ENCODE measurements around the gene EPHB4. TPM values are rescaled to one million over a fixed set of nuclear protein-coding genes. Genes with fewer than 3 reads are reported as not detected.
"Not testable (repeated sequence)": the region's sequence is repeated elsewhere in the genome, so short reads cannot be mapped to it uniquely, and the experiment has no call there.

EPHB4 gene
- total RNA-seq, 1 experiment from 2014 or later = 236 TPM

GRCh38 chr7:100822236-100823139 lies 4.8 kb downstream of the EPHB4 start:
- DNase-seq (ENCODE audit: low spot score) = no peak

DNA sequence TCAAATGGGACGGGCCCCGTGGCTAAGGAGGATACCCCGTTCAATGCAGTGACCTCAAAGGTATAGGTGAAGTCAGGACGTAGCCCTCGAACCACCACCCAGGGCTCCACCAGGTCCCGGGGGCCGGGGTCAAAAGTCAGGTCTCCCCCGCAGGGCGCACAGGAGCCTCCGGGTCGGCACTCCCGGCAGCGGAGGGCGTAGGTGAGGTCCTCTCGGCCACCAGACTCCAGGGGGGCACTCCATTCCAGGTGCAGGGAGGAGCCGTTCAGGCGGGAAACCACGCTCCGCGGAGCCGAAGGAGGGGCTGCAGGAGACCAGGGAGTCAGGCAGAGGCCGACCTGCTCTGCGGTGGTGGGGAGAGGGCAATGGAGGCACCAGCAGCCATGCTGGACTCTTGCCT lies 7.7 kb downstream of the EPHB4 start:
- no peak for DNase-seq (ENCODE audit: low spot score)

- DNase-seq (ENCODE audit: low spot score) = no peak
Observed at GRCh38 chr7:100818825-100819224, 8.5 kb downstream of the EPHB4 start.

DNA sequence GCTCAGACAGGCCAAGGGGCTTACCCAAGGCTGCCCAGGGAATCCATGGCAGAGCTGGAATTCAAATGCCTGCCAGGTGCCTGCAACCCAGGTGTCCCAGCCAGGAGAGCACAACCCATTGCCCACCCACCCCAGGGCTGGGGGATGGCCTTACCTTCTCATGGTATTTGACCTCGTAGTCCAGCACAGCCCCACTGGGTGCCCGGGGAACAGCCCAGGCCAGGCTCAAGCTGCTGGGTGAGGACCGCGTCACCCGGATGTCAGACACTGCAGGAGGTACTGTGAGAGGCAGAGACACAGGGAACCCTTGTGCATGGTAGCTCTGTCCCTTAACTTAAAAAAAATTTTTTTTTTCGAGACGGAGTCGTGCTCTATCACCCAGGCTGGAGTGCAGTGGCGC lies 9.0 kb downstream of the EPHB4 start:
- no peak for DNase-seq (ENCODE audit: low spot score)

DNA sequence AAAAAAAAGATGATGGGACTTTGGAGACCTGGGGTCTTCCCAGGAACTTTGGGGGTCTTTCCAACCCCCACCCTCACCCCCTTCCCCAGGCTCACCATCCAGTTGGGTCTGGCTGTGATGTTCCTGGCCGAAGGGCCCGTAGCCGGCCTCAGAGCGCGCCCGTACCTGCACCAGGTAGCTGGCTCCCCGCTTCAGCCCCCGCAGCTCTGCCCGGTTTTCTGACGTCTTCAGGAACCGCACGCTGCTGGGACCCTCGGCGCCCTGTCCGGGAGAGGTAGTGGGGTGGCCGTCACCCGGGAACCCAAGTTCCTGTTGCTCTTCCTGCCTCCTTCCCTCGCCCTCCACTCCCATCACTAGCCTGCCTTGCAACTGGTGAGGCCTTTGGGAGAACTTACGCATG lies 10.2 kb downstream of the EPHB4 start:
- no peak for DNase-seq (ENCODE audit: low spot score)

GRCh38 chr7:100816515-100816914 lies 10.8 kb downstream of the EPHB4 start:
- not testable (repeated sequence) for DNase-seq (ENCODE audit: low spot score)

DNA sequence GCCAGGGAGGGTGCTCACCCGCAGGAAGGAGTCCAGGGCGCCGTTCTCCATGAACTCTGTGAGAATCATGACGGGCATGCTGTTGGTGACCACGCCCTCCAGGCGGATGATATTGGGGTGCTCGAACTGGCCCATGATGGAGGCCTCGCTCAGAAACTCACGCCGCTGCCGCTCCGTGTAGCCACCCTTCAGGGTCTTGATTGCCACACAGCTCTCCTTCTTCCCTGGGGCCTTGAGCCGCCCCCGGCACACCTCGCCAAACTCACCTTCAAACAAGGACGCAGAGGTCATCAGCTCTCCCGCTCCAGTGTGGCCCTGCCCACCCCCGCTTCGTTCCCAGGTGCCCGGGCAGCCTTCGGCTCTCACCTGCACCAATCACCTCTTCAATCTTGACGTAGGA lies 14.6 kb downstream of the EPHB4 start:
- no peak for DNase-seq (ENCODE audit: low spot score)

DNA sequence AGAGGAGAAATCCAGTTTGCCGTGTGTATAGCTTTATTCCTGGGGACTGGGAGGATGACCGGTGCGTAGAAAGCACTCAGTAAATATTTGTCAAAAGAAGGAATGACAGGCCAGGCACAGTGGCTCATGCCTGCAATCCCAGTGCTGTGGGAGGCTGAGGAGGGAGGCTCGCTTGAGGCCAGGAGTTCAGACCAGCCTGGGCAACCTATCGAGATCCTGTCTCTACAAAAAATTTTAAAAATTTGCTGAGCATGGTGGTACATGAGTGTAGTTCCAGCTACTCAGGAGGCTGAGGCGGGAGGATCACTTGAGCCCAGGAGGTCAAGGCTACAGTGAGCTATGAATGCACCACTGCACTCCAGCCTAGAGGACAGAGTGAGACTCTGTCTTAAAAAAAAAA lies 15.8 kb downstream of the EPHB4 start:
- no peak for DNase-seq (ENCODE audit: low spot score)

DNA sequence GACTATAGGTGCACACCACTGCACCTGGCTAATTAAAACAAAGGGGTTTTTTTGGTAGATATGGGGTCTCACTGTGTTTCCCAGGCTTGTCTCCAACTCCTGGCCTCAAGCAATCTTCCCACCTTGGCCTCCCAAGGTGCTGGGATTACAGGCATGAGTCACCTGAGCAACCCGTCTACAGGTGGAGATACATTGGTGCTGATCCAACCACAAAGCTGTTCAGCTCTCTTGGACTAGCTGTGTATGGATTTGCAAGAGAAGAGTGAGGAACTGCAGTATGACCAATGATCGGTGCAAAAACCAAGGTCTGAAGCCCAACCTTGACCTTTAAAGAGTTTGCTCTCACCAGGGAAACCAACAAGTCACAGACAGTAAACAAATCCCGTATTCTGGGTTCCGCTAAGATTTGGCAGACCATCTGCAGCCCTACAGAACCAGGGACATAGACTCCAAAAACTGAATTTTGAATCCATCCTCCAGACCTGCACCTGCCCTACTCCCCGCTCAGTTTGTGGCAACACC lies 18.9 kb downstream of the EPHB4 start:
- DNase-seq (ENCODE audit: low spot score) = no peak

- DNase-seq (ENCODE audit: low spot score) = not testable (repeated sequence)
Observed at GRCh38 chr7:100806883-100807282, 20.4 kb downstream of the EPHB4 start.

GRCh38 chr7:100806276-100806675 lies 21.0 kb downstream of the EPHB4 start:
- no peak for DNase-seq (ENCODE audit: low spot score)

GRCh38 chr7:100804681-100805431 lies 22.5 kb downstream of the EPHB4 start:
- no peak for DNase-seq (ENCODE audit: low spot score)

GRCh38 chr7:100803398-100804161 lies 23.7 kb downstream of the EPHB4 start:
- peak; percentile 92 for DNase-seq (ENCODE audit: low spot score)

- DNase-seq (ENCODE audit: low spot score) = peak; percentile 45
Observed at GRCh38 chr7:100802951-100803350, 24.4 kb downstream of the EPHB4 start.

GRCh38 chr7:100801833-100802568 lies 25.3 kb downstream of the EPHB4 start:
- peak; percentile 93 for DNase-seq (ENCODE audit: low spot score)

- peak; percentile 80 for DNase-seq (ENCODE audit: low spot score)
Observed at GRCh38 chr7:100799037-100799896, 28.1 kb downstream of the EPHB4 start.

GRCh38 chr7:100794741-100795140 lies 32.6 kb downstream of the EPHB4 start:
- DNase-seq (ENCODE audit: low spot score) = no peak

DNA sequence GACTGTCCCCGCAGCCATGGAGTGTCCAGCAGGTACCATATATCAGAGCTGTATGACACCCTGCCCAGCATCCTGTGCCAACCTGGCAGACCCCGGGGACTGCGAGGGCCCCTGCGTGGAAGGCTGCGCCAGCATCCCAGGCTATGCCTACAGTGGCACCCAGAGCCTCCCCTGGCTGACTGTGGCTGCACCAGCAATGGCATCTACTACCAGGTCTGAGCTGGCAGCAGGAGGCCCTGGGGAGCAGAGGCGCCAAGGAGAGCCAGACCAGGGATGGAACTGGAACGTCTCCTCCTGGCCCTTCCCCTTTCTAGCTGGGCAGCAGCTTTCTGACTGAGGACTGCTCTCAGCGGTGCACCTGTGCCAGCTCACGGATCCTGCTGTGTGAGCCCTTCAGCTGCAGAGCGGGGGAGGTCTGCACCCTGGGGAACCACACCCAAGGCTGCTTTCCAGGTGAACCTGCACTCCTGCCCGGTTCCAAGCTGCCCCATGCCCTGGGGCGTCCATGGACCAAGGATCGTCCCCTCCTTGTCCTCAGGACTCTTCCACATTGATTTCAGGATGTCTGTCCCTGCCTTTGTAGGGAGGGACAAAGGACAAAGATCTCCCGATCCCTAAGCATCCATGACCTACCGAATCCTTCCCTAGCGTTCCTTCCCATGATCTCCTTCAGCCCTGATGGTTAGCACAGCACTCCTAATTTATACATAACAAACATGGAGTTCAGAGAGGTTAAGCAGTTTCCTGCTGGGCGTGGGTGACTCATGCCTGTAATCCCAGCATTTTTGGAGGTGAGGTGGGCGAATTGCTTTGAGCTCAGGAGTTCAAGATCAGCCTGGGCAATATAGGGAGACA lies 33.3 kb downstream of the EPHB4 start:
- DNase-seq (ENCODE audit: low spot score) = peak; percentile 16

Measured in HT-29 (cell line).